ENCODE measurements around the gene TSNAXIP1.

TSNAXIP1 gene

GRCh38 chr16:67846063-67846319 is 39.3 kb downstream of the TSNAXIP1 start:
- DNase-seq (ENCODE audit: low spot score): no peak
- in situ Hi-C loops (cut with MboI; ENCODE audit: low pct_unique_long_range_greater_than_20kb, low sequenced_read_pairs, unreplicated experiment): no loop called here
- TF ChIP-seq CTCF (IDR thresholded peaks at IDR 0.05; ENCODE audit: extremely low read depth, insufficient read depth, missing control alignments): no peak

GRCh38 chr16:67846320-67847063 is 39.8 kb downstream of the TSNAXIP1 start, which contains the start of gene NUTF2:
Gene NUTF2 (plus strand): TSS chr16:67846933. CDS start chr16:67865131, 18,198 bp downstream.
- in situ Hi-C loops (cut with MboI; ENCODE audit: low pct_unique_long_range_greater_than_20kb, low sequenced_read_pairs, unreplicated experiment): no loop called here
- DNase-seq (ENCODE audit: low spot score): peak; percentile 97
- no peak for TF ChIP-seq CTCF (IDR thresholded peaks at IDR 0.05; ENCODE audit: extremely low read depth, insufficient read depth, missing control alignments)

- in situ Hi-C loops (cut with MboI; ENCODE audit: low pct_unique_long_range_greater_than_20kb, low sequenced_read_pairs, unreplicated experiment): no loop called here
- TF ChIP-seq CTCF (IDR thresholded peaks at IDR 0.05; ENCODE audit: extremely low read depth, insufficient read depth, missing control alignments): no peak
- DNase-seq (ENCODE audit: low spot score): peak; percentile 86
Measured at GRCh38 chr16:67847064-67847861, 40.6 kb downstream of the TSNAXIP1 start, which contains the start of gene CENPT. Gene CENPT (minus strand): TSS chr16:67847693. CDS start chr16:67833859, 13,834 bp downstream.

- TF ChIP-seq CTCF (IDR thresholded peaks at IDR 0.05; ENCODE audit: extremely low read depth, insufficient read depth, missing control alignments): no peak
- in situ Hi-C loops (cut with MboI; ENCODE audit: low pct_unique_long_range_greater_than_20kb, low sequenced_read_pairs, unreplicated experiment): no loop called here
- DNase-seq (ENCODE audit: low spot score): no peak
Measured at GRCh38 chr16:67848118-67848517, 41.4 kb downstream of the TSNAXIP1 start.

GRCh38 chr16:67853670-67854069 is 47.0 kb downstream of the TSNAXIP1 start:
- no peak for DNase-seq (ENCODE audit: low spot score)
- no peak for TF ChIP-seq CTCF (IDR thresholded peaks at IDR 0.05; ENCODE audit: extremely low read depth, insufficient read depth, missing control alignments)
- in situ Hi-C loops (cut with MboI; ENCODE audit: low pct_unique_long_range_greater_than_20kb, low sequenced_read_pairs, unreplicated experiment): no loop called here

GRCh38 chr16:67855789-67856188 is 49.1 kb downstream of the TSNAXIP1 start:
- no peak for TF ChIP-seq CTCF (IDR thresholded peaks at IDR 0.05; ENCODE audit: extremely low read depth, insufficient read depth, missing control alignments)
- DNase-seq (ENCODE audit: low spot score): no peak
- in situ Hi-C loops (cut with MboI; ENCODE audit: low pct_unique_long_range_greater_than_20kb, low sequenced_read_pairs, unreplicated experiment): no loop called here
